LoVo (cell line): ENCODE measurements around the gene KIF21B.

Experiments used
- DNase-seq: peaks from one replicate; pipeline ENCODE4 v3.0.0-alpha.2; 2016; ENCODE audit warnings: low spot score

The KIF21B gene

GRCh38 chr1:201023517-201023902, at the start of gene KIF21B:
Gene KIF21B, minus strand, starts transcription at chr1:201023714. Its CDS starts 331 bp downstream, at chr1:201023383.
- DNase-seq = peak; percentile 77

GRCh38 chr1:201072922-201073321, 49.4 kb upstream of the KIF21B start:
- DNase-seq = no peak

GRCh38 chr1:201072149-201072548, 48.6 kb upstream of the KIF21B start:
- peak; percentile 5 for DNase-seq

- no peak for DNase-seq
These were observed 46.1 kb upstream of the KIF21B start for GRCh38 chr1:201069636-201070035.

GRCh38 chr1:201068976-201069375, 45.5 kb upstream of the KIF21B start:
- no peak for DNase-seq

GRCh38 chr1:201066986-201067385, 43.5 kb upstream of the KIF21B start:
- DNase-seq = no peak

GRCh38 chr1:201065686-201066085, 42.2 kb upstream of the KIF21B start:
- DNase-seq = no peak

GRCh38 chr1:201064806-201065205, 41.3 kb upstream of the KIF21B start:
- DNase-seq = no peak

GRCh38 chr1:201063145-201063544, 39.6 kb upstream of the KIF21B start:
- DNase-seq = no peak

GRCh38 chr1:201062511-201063091, 39.1 kb upstream of the KIF21B start:
- no peak for DNase-seq

- DNase-seq = no peak
These were observed 38.4 kb upstream of the KIF21B start for GRCh38 chr1:201061886-201062285.

- DNase-seq = no peak
These were observed 37.5 kb upstream of the KIF21B start for GRCh38 chr1:201061049-201061448.

GRCh38 chr1:201060586-201060985, 37.1 kb upstream of the KIF21B start:
- DNase-seq = no peak

GRCh38 chr1:201059871-201060555, 36.5 kb upstream of the KIF21B start:
- no peak for DNase-seq

GRCh38 chr1:201059401-201059800, 35.9 kb upstream of the KIF21B start:
- no peak for DNase-seq

- no peak for DNase-seq
These were observed 30.6 kb upstream of the KIF21B start for GRCh38 chr1:201054091-201054543.

- DNase-seq = no peak
These were observed 29.8 kb upstream of the KIF21B start for GRCh38 chr1:201053155-201053860.

GRCh38 chr1:201051399-201051798, 27.9 kb upstream of the KIF21B start:
- DNase-seq = no peak

- DNase-seq = no peak
These were observed 27.2 kb upstream of the KIF21B start for GRCh38 chr1:201050515-201051277.

GRCh38 chr1:201049248-201049831, 25.8 kb upstream of the KIF21B start:
- no peak for DNase-seq

- no peak for DNase-seq
These were observed 25.0 kb upstream of the KIF21B start for GRCh38 chr1:201048521-201048920.

- DNase-seq = no peak
These were observed 20.6 kb upstream of the KIF21B start for GRCh38 chr1:201044119-201044518.
